BE2C (cell line): ENCODE results near the gene SAMD4B.

Experiments used
- DNase-seq: peaks from one replicate; pipeline ENCODE4 v3.0.0-alpha.2; 2020
- H3K27me3 ChIP-seq: fragments of 250-450 bp; sonication (Bioruptor Pico); 2 replicates; pipeline ENCODE4 v1.5.1; 2020; ENCODE audit warnings: mild to moderate bottlenecking
- H3K36me3 ChIP-seq: fragments of 250-450 bp; sonication (Bioruptor Pico); 2 replicates; pipeline ENCODE4 v1.5.1; 2020; ENCODE audit warnings: mild to moderate bottlenecking
- H3K4me1 ChIP-seq: fragments of 250-450 bp; sonication (Bioruptor Pico); 2 replicates; pipeline ENCODE4 v1.5.1; 2020
- H3K4me3 ChIP-seq: 2 replicates; pipeline ENCODE4 v1.5.1; 2011; ENCODE audit warnings: low read depth, low read length
- H3K9me3 ChIP-seq: fragments of 250-450 bp; sonication (Bioruptor Pico); 2 replicates; pipeline ENCODE4 v1.5.1; 2020
- CTCF ChIP-seq: IDR thresholded peaks from 2 replicates; pipeline ENCODE4 v1.5.1; 2012; ENCODE audit warnings: mild to moderate bottlenecking, low read depth, low read length

Gene SAMD4B

GRCh38 chr19:39318690-39319089, 23.5 kb upstream of the SAMD4B start:
- TF ChIP-seq CTCF, result no peak
- H3K4me3 ChIP-seq, result no peak overlapping the region
- H3K27me3 ChIP-seq, result 0 out of 2 replicates have a peak, but pooled peaks cover 3% of the 10 kb centered on the region
- H3K36me3 ChIP-seq, result no peaks in the 10 kb centered on the region
- H3K4me1 ChIP-seq, result no peaks in the 10 kb centered on the region
- no peak for DNase-seq
- H3K9me3 ChIP-seq, result no peaks in the 10 kb centered on the region

GRCh38 chr19:39319098-39319891, 22.9 kb upstream of the SAMD4B start:
- H3K36me3 ChIP-seq, result no peaks in the 10 kb centered on the region
- no peak for TF ChIP-seq CTCF
- H3K27me3 ChIP-seq, result 0 out of 2 replicates have a peak, but pooled peaks cover 3% of the 10 kb centered on the region
- H3K9me3 ChIP-seq, result no peaks in the 10 kb centered on the region
- H3K4me3 ChIP-seq, result peak overlapping the region; percentile 71
- DNase-seq, result no peak
- no peaks in the 10 kb centered on the region for H3K4me1 ChIP-seq

GRCh38 chr19:39319892-39320248, 22.4 kb upstream of the SAMD4B start:
- Histone ChIP-seq H3K4me3 (peak overlapping the region; percentile 71), H3K4me1 (no peaks in the 10 kb centered on the region), H3K27me3 (0 out of 2 replicates have a peak, but pooled peaks cover 3% of the 10 kb centered on the region), H3K36me3 (no peaks in the 10 kb centered on the region), H3K9me3 (no peaks in the 10 kb centered on the region)
- no peak for TF ChIP-seq CTCF
- no peak for DNase-seq

GRCh38 chr19:39321117-39321831, 20.9 kb upstream of the SAMD4B start:
- no peak for DNase-seq
- no peak overlapping the region for H3K4me3 ChIP-seq

GRCh38 chr19:39321832-39322176, 20.4 kb upstream of the SAMD4B start:
- no peak for TF ChIP-seq CTCF
- no peak for DNase-seq

More at GRCh38 chr19:39321117-39321831, 20.9 kb upstream of the SAMD4B start:
- Histone ChIP-seq H3K27me3 (0 out of 2 replicates have a peak, but pooled peaks cover 3% of the 10 kb centered on the region), H3K9me3 (no peaks in the 10 kb centered on the region), H3K36me3 (no peaks in the 10 kb centered on the region), H3K4me1 (no peaks in the 10 kb centered on the region)
- no peak for TF ChIP-seq CTCF

GRCh38 chr19:39324242-39324842, 17.9 kb upstream of the SAMD4B start:
- H3K36me3 ChIP-seq, result no peaks in the 10 kb centered on the region
- no peak for TF ChIP-seq CTCF
- no peaks in the 10 kb centered on the region for H3K4me1 ChIP-seq
- H3K4me3 ChIP-seq, result no peak overlapping the region
- 0 out of 2 replicates have a peak, but pooled peaks cover 3% of the 10 kb centered on the region for H3K27me3 ChIP-seq
- no peak for DNase-seq
- H3K9me3 ChIP-seq, result no peaks in the 10 kb centered on the region

More at GRCh38 chr19:39321832-39322176, 20.4 kb upstream of the SAMD4B start:
- Histone ChIP-seq H3K27me3 (0 out of 2 replicates have a peak, but pooled peaks cover 3% of the 10 kb centered on the region), H3K36me3 (no peaks in the 10 kb centered on the region), H3K4me3 (no peak overlapping the region), H3K9me3 (no peaks in the 10 kb centered on the region), H3K4me1 (no peaks in the 10 kb centered on the region)
